HCT116 (cell line): Measurements from ENCODE around the gene TEX54. TPM values are rescaled to one million over a fixed set of nuclear protein-coding genes. Genes with fewer than 3 reads are reported as not detected.

Experiments used
- ATAC-seq: fragments of 200-7000 bp; cut with Tn5 transposase; 2 replicates; pipeline ENCODE4 v1.9.1; 2020; ENCODE audit warnings: mild to moderate bottlenecking, moderate library complexity
- BruUV-seq: library from RNA; stranded (reverse); fragments of 400-500 nt; replicated peaks from 2 replicates; lab custom pipeline; 2021; lab: Mats Ljungman, UMichigan
- CTCF ChIA-PET: fragments of 300-600 bp; sonication (Branson Sonifier 250); formaldehyde crosslinking; loops from one replicate; lab custom pipeline; 2021; ENCODE audit warnings: antibody characterized with exemption; lab: Charles Lee
- POLR2A ChIA-PET: fragments of 300-600, 350-600 bp; sonication (Branson Sonifier 250); formaldehyde crosslinking; loops from one replicate; lab custom pipeline; 2021; ENCODE audit warnings: antibody characterized with exemption; lab: Charles Lee
- RAD21 ChIA-PET, 2 experiments: fragments of 300-600 bp; sonication (Branson Sonifier 250); formaldehyde crosslinking; loops; one replicate each; lab custom pipeline; 2023; ENCODE audit warnings: low total read pairs in 2 of 2; ENCODE audit not compliant: uncharacterized antibody in 2 of 2, unreplicated experiment in 2 of 2, low non-redundant PET in 1 of 2; lab: Charles Lee
- DNase-seq: peaks from one replicate; pipeline ENCODE4 v3.0.0-alpha.2; 2010; ENCODE audit warnings: low read depth, low spot score
- H2AFZ ChIP-seq: fragments of 200-600 bp; shearing (Covaris generic), sonication (generic); 2 replicates; pipeline ENCODE4 v1.6.1; 2017; ENCODE audit warnings: low read depth, mixed run types, mixed read lengths, antibody characterized with exemption, low read length; ENCODE audit not compliant: poor library complexity, severe bottlenecking
- H3K27ac ChIP-seq: 2 replicates; pipeline ENCODE4 v1.5.1; 2012; ENCODE audit warnings: low read depth, low read length
- H3K27me3 ChIP-seq: fragments of 200-600 bp; sonication (generic); 2 replicates; pipeline ENCODE4 v1.6.1; 2016; ENCODE audit warnings: mixed run types, low read length, mixed read lengths; ENCODE audit not compliant: insufficient read depth
- H3K36me3 ChIP-seq, 2 experiments: fragments of 200-500 bp in 1 of 2; fragments of 200-600 bp in 1 of 2; sonication (Bioruptor generic) in 1 of 2; sonication (generic) in 1 of 2; 2 replicates each; pipeline versions ENCODE4 v1.5.1 to v1.6.1; 2014 to 2016; ENCODE audit warnings: low read length in 2 of 2, inconsistent platforms in 1 of 2, mixed read lengths in 1 of 2, mixed run types in 1 of 2; ENCODE audit not compliant: insufficient read depth in 2 of 2, control insufficient read depth in 1 of 2
- H3K4me1 ChIP-seq, 2 experiments: fragments of 200-600 bp in 1 of 2; sonication (generic) in 1 of 2; 2 replicates each; pipeline versions ENCODE4 v1.5.1 to v1.6.1; 2012 to 2017; ENCODE audit warnings: low read length in 2 of 2, inconsistent platforms in 1 of 2, mild to moderate bottlenecking in 1 of 2, mixed read lengths in 1 of 2, mixed run types in 1 of 2, moderate library complexity in 1 of 2; ENCODE audit not compliant: insufficient read depth in 2 of 2, control insufficient read depth in 1 of 2
- H3K4me2 ChIP-seq: fragments of 200-600 bp; sonication (generic); 2 replicates; pipeline ENCODE4 v1.6.1; 2017; ENCODE audit warnings: mixed run types, low read length, mixed read lengths
- H3K4me3 ChIP-seq, 2 experiments: fragments of 200-600 bp in 1 of 2; sonication (generic) in 1 of 2; replicated peaks in 1 of 2; 2 replicates each; pipeline ENCODE4 v1.5.1; 2011 to 2016; ENCODE audit warnings: low read length in 2 of 2, control low read depth in 1 of 2, low read depth in 1 of 2, mild to moderate bottlenecking in 1 of 2, mixed read lengths in 1 of 2, mixed run types in 1 of 2
- H3K79me2 ChIP-seq: fragments of 200-600 bp; sonication (generic); 2 replicates; pipeline ENCODE4 v1.6.1; 2017; ENCODE audit warnings: mild to moderate bottlenecking, mixed run types, low read length, moderate library complexity, mixed read lengths; ENCODE audit not compliant: insufficient read depth
- H3K9ac ChIP-seq: fragments of 200-600 bp; sonication (generic); 2 replicates; pipeline ENCODE4 v1.6.1; 2016; ENCODE audit warnings: low read length, mixed read lengths
- H3K9me2 ChIP-seq: fragments of 200-600 bp; sonication (generic), shearing (Covaris generic); 2 replicates; pipeline ENCODE4 v1.6.1; 2017; ENCODE audit warnings: mixed run types, mild to moderate bottlenecking, moderate library complexity; ENCODE audit not compliant: insufficient read depth
- H3K9me3 ChIP-seq, 2 experiments: fragments of 200-500 bp in 1 of 2; fragments of 200-600 bp in 1 of 2; sonication (Bioruptor generic) in 1 of 2; sonication (generic) in 1 of 2; 2 replicates each; pipeline ENCODE4 v1.6.1; 2014 to 2017; ENCODE audit warnings: low read length in 2 of 2, mixed read lengths in 2 of 2, inconsistent platforms in 1 of 2, low read depth in 1 of 2, mild to moderate bottlenecking in 1 of 2, mixed run types in 1 of 2, moderate library complexity in 1 of 2; ENCODE audit not compliant: control insufficient read depth in 1 of 2, insufficient read depth in 1 of 2
- H4K20me1 ChIP-seq: fragments of 200-600 bp; sonication (generic), shearing (Covaris generic); 2 replicates; pipeline ENCODE4 v1.6.1; 2017; ENCODE audit warnings: mixed run types, mild to moderate bottlenecking, moderate library complexity; ENCODE audit not compliant: insufficient read depth
- CTCF ChIP-seq, 3 experiments: fragments of 200-600 bp in 1 of 3; sonication (generic) in 1 of 3; IDR thresholded peaks in 2 of 3; conservative IDR thresholded peaks in 1 of 3; 2 replicates each; pipeline ENCODE4 v1.5.1; 2012 to 2017; ENCODE audit warnings: low read depth in 2 of 3, low read length in 2 of 3, antibody characterized with exemption in 1 of 3, borderline replicate concordance in 1 of 3, control low read depth in 1 of 3, mild to moderate bottlenecking in 1 of 3, mixed read lengths in 1 of 3, mixed run types in 1 of 3, moderate library complexity in 1 of 3; ENCODE audit not compliant: insufficient read depth in 1 of 3
- EGR1 ChIP-seq: IDR thresholded peaks from 2 replicates; pipeline ENCODE4 v1.6.1; 2012; ENCODE audit warnings: low read depth
- EZH2 ChIP-seq: fragments of 200-600 bp; sonication (generic); IDR thresholded peaks from 2 replicates; pipeline ENCODE4 v1.6.1; 2017; ENCODE audit warnings: antibody characterized with exemption, mixed run types
- EZH2phosphoT487 ChIP-seq: fragments of 200-600 bp; IDR thresholded peaks from 2 replicates; pipeline ENCODE4 v1.6.1; 2018; ENCODE audit warnings: antibody characterized with exemption, borderline replicate concordance
- MAX ChIP-seq: IDR thresholded peaks from 2 replicates; pipeline ENCODE4 v1.6.1; 2012
- POLR2A ChIP-seq: IDR thresholded peaks from 2 replicates; pipeline ENCODE4 v1.7.0; 2011; ENCODE audit warnings: borderline replicate concordance; ENCODE audit not compliant: insufficient read depth, insufficient read length; ENCODE audit errors: extremely low read depth
- SIN3A ChIP-seq: IDR thresholded peaks from 2 replicates; pipeline ENCODE4 v1.6.1; 2012; ENCODE audit warnings: low read depth
- SRF ChIP-seq: IDR thresholded peaks from 2 replicates; pipeline ENCODE4 v1.6.1; 2012; ENCODE audit warnings: low read depth
- TCF7L2 ChIP-seq: IDR thresholded peaks from 2 replicates; pipeline ENCODE4 v1.7.0; 2011; ENCODE audit warnings: borderline replicate concordance, inconsistent platforms; ENCODE audit not compliant: insufficient read depth, insufficient read length; ENCODE audit errors: extremely low read depth
- YY1 ChIP-seq: IDR thresholded peaks from 2 replicates; pipeline ENCODE4 v1.6.1; 2011; ENCODE audit warnings: low read length, low read depth, moderate library complexity, mild to moderate bottlenecking; ENCODE audit not compliant: insufficient replicate concordance; ENCODE audit errors: extremely low read depth
- ZBTB33 ChIP-seq: IDR thresholded peaks from 2 replicates; pipeline ENCODE4 v1.6.1; 2011; ENCODE audit warnings: mild to moderate bottlenecking, low read length, moderate library complexity; ENCODE audit not compliant: insufficient replicate concordance; ENCODE audit errors: extremely low read depth
- ZFX ChIP-seq: fragments of 450-650 bp; IDR thresholded peaks from 2 replicates; pipeline ENCODE4 v1.6.1; 2017
- intact Hi-C: fragments of 100-400 bp; cut with micrococcal nuclease; formaldehyde crosslinking; loops from 2 replicates; pipeline ENCODE4 v1.10.0; 2022
- total RNA-seq: library from RNA; stranded (reverse); gene quantifications from one replicate; pipeline ENCODE4 v1.2.1, GENCODE V29; 2021; ENCODE audit not compliant: unreplicated experiment

The TEX54 gene
- total RNA-seq, 1 experiment from 2014 or later, result not detected

GRCh38 chr11:62791501-62792201, 41.0 kb downstream of the TEX54 start, which contains the start of gene TMEM223 (continued):
- TF ChIP-seq CTCF (IDR thresholded peaks at IDR 0.05 in 2 of 3, conservative IDR thresholded peaks at IDR 0.05 in 1 of 3; ENCODE audit: borderline replicate concordance in 1 of 3, insufficient read depth in 1 of 3, low read depth in 2 of 3, low read length in 2 of 3) (no peak), SRF (no peak), MAX (no peak), SIN3A (no peak), EGR1 (no peak)

- ChIA-PET CTCF (interaction anchor here (1.4 kb wide), 1 partner anchor 394 kb away, joined by 4 read pairs; no protein-coding TSS in a partner anchor), POLR2A (interaction anchor here (0.6 to 6.1 kb wide), 4 partner anchors 51 to 1248 kb away, joined by 3 to 82 read pairs (median 3); partner anchors contain the start of gene WDR74), RAD21 (no interaction called here)
- Histone ChIP-seq H3K27ac (peak overlapping the region; percentile 96; the same call in 1 of the 2 replicates), H3K4me1 (peaks cover 26 to 47% of the 10 kb centered on the region in 2 experiments; a peak in 3 of 4 replicates), H3K36me3 (peaks cover 11 to 39% of the 10 kb centered on the region in 2 experiments; a peak in 3 of 4 replicates), H4K20me1 (no peaks in the 10 kb centered on the region), H3K9me3 (no peaks in the 10 kb centered on the region), H3K27me3 (no peaks in the 10 kb centered on the region), H3K4me3 (no peak overlapping the region), H3K4me2 (peak overlapping the region; percentile 91), H3K9me2 (no peaks in the 10 kb centered on the region), H2AFZ (no peak overlapping the region), H3K79me2 (peaks cover 51% of the 10 kb centered on the region), H3K9ac (no peak overlapping the region; the same call in 1 of the 2 replicates)
- BruUV-seq, result no TSS peak
- ATAC-seq, result no peak
- intact Hi-C loops, result loop anchor here (5.0 kb wide), 2 partner anchors 93 to 117 kb away; partner anchors contain the start of genes LBHD1, SLC3A2 and UQCC3
- DNase-seq, result no peak
- TF ChIP-seq TCF7L2, result no peak
- no peak for TF ChIP-seq YY1
- no peak for TF ChIP-seq POLR2A
- no peak for TF ChIP-seq EZH2
- no peak for TF ChIP-seq EZH2phosphoT487
- TF ChIP-seq ZBTB33, result no peak
- no peak for TF ChIP-seq EGR1
- no peak for TF ChIP-seq CTCF (IDR thresholded peaks at IDR 0.05 in 2 of 3, conservative IDR thresholded peaks at IDR 0.05 in 1 of 3; ENCODE audit: borderline replicate concordance in 1 of 3, insufficient read depth in 1 of 3, low read depth in 2 of 3, low read length in 2 of 3)
- no peak for TF ChIP-seq ZFX
Observed at GRCh38 chr11:62789576-62789975, 43.1 kb downstream of the TEX54 start.
